ENCODE measurements around the gene CDK5RAP3. TPM values are rescaled to one million over a fixed set of nuclear protein-coding genes. Genes with fewer than 3 reads are reported as not detected.

The CDK5RAP3 gene
- polyA plus RNA-seq, 1 of the 3 experiments (the other 2 are of a cell fraction), result 208 TPM

DNA sequence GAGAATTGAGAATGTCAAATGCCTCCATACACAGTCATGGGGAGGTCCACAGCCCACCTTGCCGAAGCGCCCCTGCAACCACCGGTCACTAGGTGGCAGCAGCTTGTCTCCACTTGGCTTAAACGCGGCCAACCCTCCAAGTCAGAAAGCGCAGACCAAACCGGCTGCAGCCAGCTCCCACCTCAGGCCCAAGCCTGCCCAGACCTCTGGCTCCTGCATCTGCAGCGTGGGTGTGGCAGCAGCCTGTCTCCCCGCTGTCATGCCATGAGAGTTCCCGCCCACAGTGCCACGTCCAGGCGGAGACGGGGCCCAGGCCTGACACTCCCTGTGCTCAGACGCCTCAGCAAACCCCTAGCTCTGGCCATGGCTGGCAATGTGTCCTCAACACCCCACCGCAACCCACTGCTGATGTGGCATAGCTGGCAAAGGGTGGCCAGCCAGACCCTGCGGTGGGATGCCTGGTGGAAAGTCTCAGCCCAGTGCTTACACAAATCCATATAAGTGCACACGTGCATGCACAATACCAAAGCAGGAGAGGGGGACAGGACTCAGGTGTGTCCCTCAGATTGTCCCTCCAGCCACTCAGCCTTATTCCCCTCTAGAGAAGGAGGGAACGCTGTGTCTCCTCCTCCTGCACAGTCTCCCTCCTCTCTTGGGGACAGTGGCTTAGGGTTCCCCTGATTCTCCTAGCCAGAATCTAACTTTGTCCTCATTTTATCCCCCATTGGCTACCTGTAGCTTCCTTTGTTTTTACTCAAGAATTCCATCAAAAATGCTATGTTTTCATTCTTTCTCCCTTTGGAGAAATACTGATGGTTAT, 55.8 kb downstream of the CDK5RAP3 start (continued):
- TF ChIP-seq, protein P1, sequence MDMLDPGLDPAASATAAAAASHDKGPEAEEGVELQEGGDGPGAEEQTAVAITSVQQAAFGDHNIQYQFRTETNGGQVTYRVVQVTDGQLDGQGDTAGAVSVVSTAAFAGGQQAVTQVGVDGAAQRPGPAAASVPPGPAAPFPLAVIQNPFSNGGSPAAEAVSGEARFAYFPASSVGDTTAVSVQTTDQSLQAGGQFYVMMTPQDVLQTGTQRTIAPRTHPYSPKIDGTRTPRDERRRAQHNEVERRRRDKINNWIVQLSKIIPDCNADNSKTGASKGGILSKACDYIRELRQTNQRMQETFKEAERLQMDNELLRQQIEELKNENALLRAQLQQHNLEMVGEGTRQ (IDR thresholded peaks at IDR 0.05; ENCODE audit: borderline replicate concordance, low read depth, low read length), result no peak
- TF ChIP-seq ELF1 (IDR thresholded peaks at IDR 0.05) (no peak), EZH2phosphoT487 (IDR thresholded peaks at IDR 0.05; ENCODE audit: borderline replicate concordance, low read depth) (no peak), TCF12 (IDR thresholded peaks at IDR 0.05) (no peak), NFIC (IDR thresholded peaks at IDR 0.05; ENCODE audit: borderline replicate concordance) (no peak), NRF1 (IDR thresholded peaks at IDR 0.05; ENCODE audit: low read depth, low read length) (0 out of 2 replicates have a peak, but pooled peaks have one; percentile 30), MEF2A (IDR thresholded peaks at IDR 0.05; ENCODE audit: borderline replicate concordance, low read depth) (no peak), TEAD4 (IDR thresholded peaks at IDR 0.05; ENCODE audit: borderline replicate concordance, insufficient read depth) (no peak), RFX5 (IDR thresholded peaks at IDR 0.05; ENCODE audit: low read length) (0 out of 2 replicates have a peak, but pooled peaks have one; percentile 33), EP300 (IDR thresholded peaks at IDR 0.05; ENCODE audit: borderline replicate concordance in 1 of 2, low read depth in 1 of 2, low read length in 1 of 2) (no peak), POLR2AphosphoS5 (IDR thresholded peaks at IDR 0.05; ENCODE audit: low read depth, low read length) (0 out of 2 replicates have a peak, but pooled peaks have one; percentile 22)
- TF ChIP-seq, protein P2, sequence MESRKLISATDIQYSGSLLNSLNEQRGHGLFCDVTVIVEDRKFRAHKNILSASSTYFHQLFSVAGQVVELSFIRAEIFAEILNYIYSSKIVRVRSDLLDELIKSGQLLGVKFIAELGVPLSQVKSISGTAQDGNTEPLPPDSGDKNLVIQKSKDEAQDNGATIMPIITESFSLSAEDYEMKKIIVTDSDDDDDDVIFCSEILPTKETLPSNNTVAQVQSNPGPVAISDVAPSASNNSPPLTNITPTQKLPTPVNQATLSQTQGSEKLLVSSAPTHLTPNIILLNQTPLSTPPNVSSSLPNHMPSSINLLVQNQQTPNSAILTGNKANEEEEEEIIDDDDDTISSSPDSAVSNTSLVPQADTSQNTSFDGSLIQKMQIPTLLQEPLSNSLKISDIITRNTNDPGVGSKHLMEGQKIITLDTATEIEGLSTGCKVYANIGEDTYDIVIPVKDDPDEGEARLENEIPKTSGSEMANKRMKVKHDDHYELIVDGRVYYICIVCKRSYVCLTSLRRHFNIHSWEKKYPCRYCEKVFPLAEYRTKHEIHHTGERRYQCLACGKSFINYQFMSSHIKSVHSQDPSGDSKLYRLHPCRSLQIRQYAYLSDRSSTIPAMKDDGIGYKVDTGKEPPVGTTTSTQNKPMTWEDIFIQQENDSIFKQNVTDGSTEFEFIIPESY (IDR thresholded peaks at IDR 0.05; ENCODE audit: borderline replicate concordance, low read depth), result no peak
- TF ChIP-seq, protein P3, sequence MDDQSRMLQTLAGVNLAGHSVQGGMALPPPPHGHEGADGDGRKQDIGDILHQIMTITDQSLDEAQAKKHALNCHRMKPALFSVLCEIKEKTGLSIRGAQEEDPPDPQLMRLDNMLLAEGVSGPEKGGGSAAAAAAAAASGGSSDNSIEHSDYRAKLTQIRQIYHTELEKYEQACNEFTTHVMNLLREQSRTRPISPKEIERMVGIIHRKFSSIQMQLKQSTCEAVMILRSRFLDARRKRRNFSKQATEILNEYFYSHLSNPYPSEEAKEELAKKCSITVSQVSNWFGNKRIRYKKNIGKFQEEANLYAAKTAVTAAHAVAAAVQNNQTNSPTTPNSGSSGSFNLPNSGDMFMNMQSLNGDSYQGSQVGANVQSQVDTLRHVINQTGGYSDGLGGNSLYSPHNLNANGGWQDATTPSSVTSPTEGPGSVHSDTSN (IDR thresholded peaks at IDR 0.05), result no peak
- TF ChIP-seq, protein P4, sequence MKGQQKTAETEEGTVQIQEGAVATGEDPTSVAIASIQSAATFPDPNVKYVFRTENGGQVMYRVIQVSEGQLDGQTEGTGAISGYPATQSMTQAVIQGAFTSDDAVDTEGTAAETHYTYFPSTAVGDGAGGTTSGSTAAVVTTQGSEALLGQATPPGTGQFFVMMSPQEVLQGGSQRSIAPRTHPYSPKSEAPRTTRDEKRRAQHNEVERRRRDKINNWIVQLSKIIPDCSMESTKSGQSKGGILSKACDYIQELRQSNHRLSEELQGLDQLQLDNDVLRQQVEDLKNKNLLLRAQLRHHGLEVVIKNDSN (IDR thresholded peaks at IDR 0.05; ENCODE audit: borderline replicate concordance, low read depth), result no peak
- TF ChIP-seq, protein P5, sequence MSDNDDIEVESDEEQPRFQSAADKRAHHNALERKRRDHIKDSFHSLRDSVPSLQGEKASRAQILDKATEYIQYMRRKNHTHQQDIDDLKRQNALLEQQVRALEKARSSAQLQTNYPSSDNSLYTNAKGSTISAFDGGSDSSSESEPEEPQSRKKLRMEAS (IDR thresholded peaks at IDR 0.05; ENCODE audit: low read depth), result no peak
- TF ChIP-seq, protein P6, sequence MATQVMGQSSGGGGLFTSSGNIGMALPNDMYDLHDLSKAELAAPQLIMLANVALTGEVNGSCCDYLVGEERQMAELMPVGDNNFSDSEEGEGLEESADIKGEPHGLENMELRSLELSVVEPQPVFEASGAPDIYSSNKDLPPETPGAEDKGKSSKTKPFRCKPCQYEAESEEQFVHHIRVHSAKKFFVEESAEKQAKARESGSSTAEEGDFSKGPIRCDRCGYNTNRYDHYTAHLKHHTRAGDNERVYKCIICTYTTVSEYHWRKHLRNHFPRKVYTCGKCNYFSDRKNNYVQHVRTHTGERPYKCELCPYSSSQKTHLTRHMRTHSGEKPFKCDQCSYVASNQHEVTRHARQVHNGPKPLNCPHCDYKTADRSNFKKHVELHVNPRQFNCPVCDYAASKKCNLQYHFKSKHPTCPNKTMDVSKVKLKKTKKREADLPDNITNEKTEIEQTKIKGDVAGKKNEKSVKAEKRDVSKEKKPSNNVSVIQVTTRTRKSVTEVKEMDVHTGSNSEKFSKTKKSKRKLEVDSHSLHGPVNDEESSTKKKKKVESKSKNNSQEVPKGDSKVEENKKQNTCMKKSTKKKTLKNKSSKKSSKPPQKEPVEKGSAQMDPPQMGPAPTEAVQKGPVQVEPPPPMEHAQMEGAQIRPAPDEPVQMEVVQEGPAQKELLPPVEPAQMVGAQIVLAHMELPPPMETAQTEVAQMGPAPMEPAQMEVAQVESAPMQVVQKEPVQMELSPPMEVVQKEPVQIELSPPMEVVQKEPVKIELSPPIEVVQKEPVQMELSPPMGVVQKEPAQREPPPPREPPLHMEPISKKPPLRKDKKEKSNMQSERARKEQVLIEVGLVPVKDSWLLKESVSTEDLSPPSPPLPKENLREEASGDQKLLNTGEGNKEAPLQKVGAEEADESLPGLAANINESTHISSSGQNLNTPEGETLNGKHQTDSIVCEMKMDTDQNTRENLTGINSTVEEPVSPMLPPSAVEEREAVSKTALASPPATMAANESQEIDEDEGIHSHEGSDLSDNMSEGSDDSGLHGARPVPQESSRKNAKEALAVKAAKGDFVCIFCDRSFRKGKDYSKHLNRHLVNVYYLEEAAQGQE (IDR thresholded peaks at IDR 0.05; ENCODE audit: low read depth, low read length), result no peak

Measured in SK-N-SH (cell line).